ENCODE results near the gene TEK.

Gene TEK

DNA sequence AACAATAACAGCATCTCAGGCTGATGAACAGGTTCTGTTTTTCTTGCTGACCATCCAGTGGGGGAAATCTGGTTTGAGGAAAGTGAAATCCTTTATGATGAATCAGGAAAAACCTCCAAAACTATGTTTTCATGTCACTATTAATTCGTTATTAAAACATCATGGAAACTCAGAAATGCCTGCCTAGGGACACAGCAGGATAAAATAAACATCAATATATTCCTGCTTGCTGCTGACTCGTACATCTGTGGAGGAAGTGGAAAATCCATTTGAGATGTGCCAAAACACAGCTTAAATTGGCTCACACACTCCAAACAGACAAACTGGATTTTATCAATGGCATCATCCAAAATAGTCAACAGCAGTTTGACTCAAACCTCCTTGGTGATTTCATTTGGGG lies 53.0 kb downstream of the TEK start:
- H3K4me1 Mint-ChIP-seq: no peaks in the 10 kb centered on the region
- H3K27me3 Mint-ChIP-seq: peaks cover 12% of the 10 kb centered on the region
- no peaks in the 10 kb centered on the region for H3K9me3 Mint-ChIP-seq
- ATAC-seq (replicated peaks; ENCODE audit: extremely low read depth, poor library complexity, severe bottlenecking) (no peak), DNase-seq (ENCODE audit: low spot score in 2 of 2) (no peak)
- H3K4me3 Mint-ChIP-seq: no peak overlapping the region
- no peaks in the 10 kb centered on the region for H3K36me3 Mint-ChIP-seq (ENCODE audit: insufficient read depth)
- H3K27ac Mint-ChIP-seq (ENCODE audit: low read depth): no peak overlapping the region

DNA sequence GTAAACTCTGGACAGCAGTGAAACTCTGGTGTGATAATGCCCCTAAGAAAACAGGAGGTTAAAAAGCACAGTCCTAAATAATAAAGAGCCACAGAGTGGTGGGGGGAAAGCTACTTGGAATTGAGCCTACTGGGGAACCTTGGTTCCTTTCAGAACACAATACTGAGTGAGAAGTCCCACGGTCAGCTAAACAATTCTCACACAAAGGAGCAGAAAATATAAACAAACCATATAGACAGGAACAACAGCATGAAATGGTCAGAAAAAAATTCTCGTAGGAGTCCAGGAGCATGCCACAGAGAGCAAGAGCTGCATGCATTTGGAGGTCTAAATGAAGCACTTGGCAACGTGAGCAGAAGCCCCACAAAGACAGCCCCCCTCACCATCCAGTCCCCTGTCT lies 56.0 kb downstream of the TEK start:
- H3K4me1 Mint-ChIP-seq: no peaks in the 10 kb centered on the region
- H3K4me3 Mint-ChIP-seq: no peak overlapping the region
- peaks cover 8% of the 10 kb centered on the region for H3K9me3 Mint-ChIP-seq
- DNase-seq (ENCODE audit: low spot score in 2 of 2) (no peak), ATAC-seq (replicated peaks; ENCODE audit: extremely low read depth, poor library complexity, severe bottlenecking) (no peak)
- H3K36me3 Mint-ChIP-seq (ENCODE audit: insufficient read depth): no peaks in the 10 kb centered on the region
- no peak overlapping the region for H3K27ac Mint-ChIP-seq (ENCODE audit: low read depth)
- peaks cover 12% of the 10 kb centered on the region for H3K27me3 Mint-ChIP-seq

DNA sequence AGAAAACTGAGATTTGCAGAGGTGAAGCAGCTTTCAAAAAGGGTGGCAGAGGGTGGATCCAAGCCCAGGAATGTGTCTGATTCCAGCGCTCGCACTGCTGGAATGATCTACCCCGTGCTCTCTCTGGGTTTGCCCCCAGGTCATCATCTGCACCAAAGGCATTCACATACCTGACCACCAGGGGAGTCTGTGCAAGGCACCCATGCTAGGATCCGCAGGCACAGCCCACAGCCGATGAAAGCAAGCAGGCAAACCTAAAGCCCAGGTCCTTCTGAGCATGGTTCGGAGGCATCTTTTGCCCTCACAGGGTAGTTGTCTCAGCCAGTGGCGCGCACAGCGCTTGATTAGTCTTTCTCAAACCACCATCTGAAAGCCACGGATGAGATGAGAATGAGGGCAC lies 56.6 kb downstream of the TEK start:
- DNase-seq (ENCODE audit: low spot score in 2 of 2) (no peak), ATAC-seq (replicated peaks; ENCODE audit: extremely low read depth, poor library complexity, severe bottlenecking) (no peak)
- H3K4me1 Mint-ChIP-seq: no peaks in the 10 kb centered on the region
- no peaks in the 10 kb centered on the region for H3K36me3 Mint-ChIP-seq (ENCODE audit: insufficient read depth)
- peaks cover 9% of the 10 kb centered on the region for H3K9me3 Mint-ChIP-seq
- H3K27ac Mint-ChIP-seq (ENCODE audit: low read depth): no peak overlapping the region
- H3K27me3 Mint-ChIP-seq: peaks cover 12% of the 10 kb centered on the region
- H3K4me3 Mint-ChIP-seq: no peak overlapping the region

DNA sequence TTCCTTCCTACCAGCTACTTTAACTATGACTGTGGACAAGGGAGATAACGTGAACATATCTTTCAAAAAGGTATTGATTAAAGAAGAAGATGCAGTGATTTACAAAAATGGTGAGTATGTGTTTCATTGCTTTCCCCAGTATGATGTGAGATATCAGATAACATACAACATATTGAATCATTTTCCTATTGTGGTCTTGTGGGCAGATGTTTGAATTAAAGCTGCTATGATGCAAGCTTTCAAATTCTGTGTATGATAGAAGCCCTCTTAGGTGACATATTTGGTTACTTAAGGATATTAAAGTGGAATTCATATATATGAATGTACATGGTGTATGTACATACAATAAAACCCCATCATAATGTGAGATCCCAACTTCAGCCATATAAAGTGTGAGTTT lies 59.5 kb downstream of the TEK start:
- no peaks in the 10 kb centered on the region for H3K4me1 Mint-ChIP-seq
- no peak for ATAC-seq (replicated peaks; ENCODE audit: extremely low read depth, poor library complexity, severe bottlenecking)
- no peak overlapping the region for H3K27ac Mint-ChIP-seq (ENCODE audit: low read depth)

DNA sequence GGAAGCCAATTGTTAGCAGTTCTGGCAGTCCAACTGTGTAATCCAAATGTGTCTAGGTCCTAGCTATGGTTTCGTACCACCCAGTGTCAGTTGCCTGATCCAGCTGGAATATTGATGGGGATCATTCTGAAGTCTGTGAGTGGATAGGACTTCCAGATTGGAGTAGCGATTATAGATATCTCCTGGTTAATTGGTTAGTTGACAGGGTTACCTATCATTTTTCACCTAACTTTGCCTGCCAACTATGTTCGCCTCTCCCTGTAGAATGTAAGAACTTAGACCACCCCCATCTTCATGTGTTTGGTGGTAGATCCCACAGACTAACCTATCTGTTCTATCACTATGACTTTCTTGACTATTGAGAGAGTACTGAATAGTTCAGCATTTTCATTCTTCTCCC lies 59.9 kb downstream of the TEK start:
- Mint-ChIP-seq H3K4me1 (no peaks in the 10 kb centered on the region), H3K36me3 (ENCODE audit: insufficient read depth) (no peaks in the 10 kb centered on the region)

More for the DNA sequence above, 59.5 kb downstream of the TEK start:
- H3K9me3 Mint-ChIP-seq: peaks cover 9% of the 10 kb centered on the region
- H3K36me3 Mint-ChIP-seq (ENCODE audit: insufficient read depth): no peaks in the 10 kb centered on the region
- peaks cover 5% of the 10 kb centered on the region for H3K27me3 Mint-ChIP-seq
- H3K4me3 Mint-ChIP-seq: no peak overlapping the region
- no peak for DNase-seq (ENCODE audit: low spot score in 2 of 2)

DNA sequence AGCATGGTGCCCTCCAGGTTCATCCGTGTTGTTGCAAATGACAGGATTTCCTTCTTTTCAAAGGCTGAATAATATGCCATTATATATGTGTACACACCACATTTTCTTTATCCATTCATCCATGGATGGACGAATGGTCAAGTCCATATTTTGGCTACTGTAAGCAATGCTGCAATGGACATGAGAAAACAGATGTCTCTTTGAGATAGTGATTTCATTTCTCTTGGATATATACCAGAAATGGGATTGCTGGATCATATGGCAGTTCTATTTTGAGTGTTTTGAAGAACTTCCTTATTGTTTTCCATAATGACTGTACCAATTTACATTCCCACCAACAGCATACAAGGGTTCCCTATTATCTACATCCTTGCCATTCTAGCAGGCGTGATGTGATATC lies 67.9 kb downstream of the TEK start:
- Mint-ChIP-seq H3K9me3 (peaks cover 7% of the 10 kb centered on the region), H3K4me1 (no peaks in the 10 kb centered on the region), H3K4me3 (no peak overlapping the region), H3K27me3 (no peaks in the 10 kb centered on the region), H3K27ac (ENCODE audit: low read depth) (no peak overlapping the region), H3K36me3 (ENCODE audit: insufficient read depth) (no peaks in the 10 kb centered on the region)
- ATAC-seq (replicated peaks; ENCODE audit: extremely low read depth, poor library complexity, severe bottlenecking): no peak
- no peak for DNase-seq (ENCODE audit: low spot score in 2 of 2)

More for the DNA sequence above, 59.9 kb downstream of the TEK start:
- Mint-ChIP-seq H3K27me3 (peaks cover under 1% of the 10 kb centered on the region), H3K4me3 (no peak overlapping the region), H3K9me3 (peaks cover 9% of the 10 kb centered on the region), H3K27ac (ENCODE audit: low read depth) (no peak overlapping the region)
- DNase-seq (ENCODE audit: low spot score in 2 of 2) (no peak), ATAC-seq (replicated peaks; ENCODE audit: extremely low read depth, poor library complexity, severe bottlenecking) (no peak)

DNA sequence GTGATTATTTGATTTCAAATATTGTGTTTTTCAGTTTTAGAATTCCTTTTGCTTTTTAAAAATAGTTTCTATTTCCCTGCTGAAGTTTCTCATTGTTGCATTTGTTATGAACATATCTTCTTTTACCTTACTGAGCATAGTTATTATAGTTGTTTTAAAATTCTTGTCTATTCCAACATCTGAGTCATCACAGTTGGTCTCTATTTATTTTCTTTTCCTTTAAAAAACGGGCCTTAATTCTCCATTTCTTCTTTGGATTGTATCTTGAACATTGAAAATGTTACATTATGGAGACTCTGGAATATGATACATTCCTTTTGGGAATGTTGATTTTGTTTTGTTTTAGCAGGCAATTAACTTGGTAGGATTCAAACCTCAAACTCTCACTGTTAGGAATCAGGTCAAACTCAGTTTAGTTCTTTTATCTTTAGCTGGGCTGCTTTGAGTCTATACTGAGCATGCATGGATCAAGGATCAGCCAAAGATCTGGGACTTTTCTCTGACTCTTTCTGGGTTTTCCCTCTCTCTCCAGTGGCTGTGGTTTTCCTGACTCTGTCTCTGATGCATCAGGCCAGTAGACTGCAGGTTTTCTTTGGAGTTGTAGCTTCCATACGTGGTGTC lies 70.3 kb downstream of the TEK start:
- DNase-seq (ENCODE audit: low spot score in 2 of 2): no peak
- no peaks in the 10 kb centered on the region for H3K27me3 Mint-ChIP-seq
- H3K4me1 Mint-ChIP-seq: no peaks in the 10 kb centered on the region
- no peak overlapping the region for H3K27ac Mint-ChIP-seq (ENCODE audit: low read depth)
- no peak overlapping the region for H3K4me3 Mint-ChIP-seq
- ATAC-seq (replicated peaks; ENCODE audit: extremely low read depth, poor library complexity, severe bottlenecking): no peak
- peaks cover 7% of the 10 kb centered on the region for H3K9me3 Mint-ChIP-seq
- H3K36me3 Mint-ChIP-seq (ENCODE audit: insufficient read depth): no peaks in the 10 kb centered on the region

DNA sequence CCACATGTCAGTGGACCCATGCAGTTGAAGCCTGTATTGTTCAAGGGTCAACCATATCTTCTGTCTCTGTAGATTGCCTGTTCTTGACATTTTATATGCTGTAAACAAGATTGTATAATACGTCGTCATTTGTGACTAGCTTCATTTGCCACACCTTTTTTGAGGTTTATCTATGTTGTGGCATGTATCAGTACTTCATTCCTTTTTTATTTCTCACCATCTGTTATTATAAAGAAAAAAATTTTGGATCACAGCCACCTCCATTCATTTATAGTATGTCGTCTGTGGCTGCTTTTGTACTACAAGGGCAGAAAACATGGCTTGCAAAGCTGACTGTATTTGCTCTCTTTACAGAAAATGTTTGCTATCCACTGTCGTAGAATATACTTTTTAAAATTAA lies 72.4 kb downstream of the TEK start:
- Mint-ChIP-seq H3K36me3 (ENCODE audit: insufficient read depth) (no peaks in the 10 kb centered on the region), H3K27me3 (no peaks in the 10 kb centered on the region), H3K4me1 (no peaks in the 10 kb centered on the region), H3K9me3 (peaks cover 7% of the 10 kb centered on the region), H3K27ac (ENCODE audit: low read depth) (no peak overlapping the region), H3K4me3 (no peak overlapping the region)
- DNase-seq (ENCODE audit: low spot score in 2 of 2) (no peak), ATAC-seq (replicated peaks; ENCODE audit: extremely low read depth, poor library complexity, severe bottlenecking) (no peak)

DNA sequence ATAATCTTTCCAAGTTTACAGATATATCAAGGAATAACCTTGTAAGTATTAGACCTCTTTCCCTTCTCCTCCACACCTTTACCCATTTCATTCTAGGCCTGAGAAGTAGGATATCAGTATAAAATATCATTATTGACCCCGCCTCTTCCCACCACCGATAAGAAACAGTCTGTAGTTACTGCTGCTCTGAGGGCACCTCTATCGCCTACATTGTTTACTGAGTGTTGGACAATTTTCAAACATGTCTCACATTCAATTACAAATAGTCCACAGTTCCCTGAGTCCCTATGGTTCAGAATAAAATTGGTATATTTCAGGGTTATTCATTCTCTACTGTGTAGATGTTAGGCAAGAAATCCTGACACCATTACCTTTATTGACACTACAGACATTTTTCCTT lies 73.4 kb downstream of the TEK start:
- H3K9me3 Mint-ChIP-seq: peaks cover 7% of the 10 kb centered on the region
- no peaks in the 10 kb centered on the region for H3K27me3 Mint-ChIP-seq
- no peak for ATAC-seq (replicated peaks; ENCODE audit: extremely low read depth, poor library complexity, severe bottlenecking)
- no peaks in the 10 kb centered on the region for H3K36me3 Mint-ChIP-seq (ENCODE audit: insufficient read depth)
- no peaks in the 10 kb centered on the region for H3K4me1 Mint-ChIP-seq
- DNase-seq (ENCODE audit: low spot score in 2 of 2): no peak
- no peak overlapping the region for H3K4me3 Mint-ChIP-seq
- no peak overlapping the region for H3K27ac Mint-ChIP-seq (ENCODE audit: low read depth)

DNA sequence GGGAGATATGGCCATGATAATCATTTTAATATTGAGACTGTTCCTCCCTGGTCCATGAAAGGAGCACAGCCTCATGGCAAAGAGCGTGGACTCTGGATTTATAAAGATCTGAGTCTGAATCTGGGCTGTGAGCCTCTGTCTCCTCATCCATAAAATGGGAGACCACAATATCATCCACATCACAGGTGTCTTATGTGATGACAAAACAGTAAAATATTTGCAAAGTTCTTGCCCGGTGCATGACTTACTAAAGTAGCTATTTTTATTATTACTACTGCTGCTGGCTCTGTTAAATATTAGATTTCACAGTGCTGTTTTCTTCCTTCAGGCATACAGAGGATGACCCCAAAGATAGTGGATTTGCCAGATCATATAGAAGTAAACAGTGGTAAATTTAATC lies 74.1 kb downstream of the TEK start:
- H3K4me3 Mint-ChIP-seq: no peak overlapping the region

DNA sequence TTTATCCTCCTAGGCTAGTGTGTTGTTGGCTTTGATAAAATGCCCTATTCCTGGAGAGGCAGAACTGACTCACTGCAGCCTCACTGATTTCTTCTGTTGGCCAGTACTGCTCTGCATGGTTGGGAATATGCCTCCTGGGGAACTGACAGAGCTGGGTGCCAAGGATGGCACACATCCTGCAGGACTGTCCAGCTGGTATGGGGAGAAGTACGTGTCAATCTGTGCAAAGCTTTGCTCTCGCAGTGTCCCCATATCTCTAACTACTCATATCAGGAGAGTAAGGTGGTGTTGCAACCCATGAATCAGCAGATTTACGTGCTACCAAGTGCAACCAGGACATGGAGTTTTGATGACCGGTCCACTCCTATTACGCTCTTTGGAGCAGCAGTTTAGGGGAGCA lies 74.7 kb downstream of the TEK start:
- no peaks in the 10 kb centered on the region for H3K9me3 Mint-ChIP-seq
- DNase-seq (ENCODE audit: low spot score in 2 of 2) (no peak), ATAC-seq (replicated peaks; ENCODE audit: extremely low read depth, poor library complexity, severe bottlenecking) (no peak)
- no peaks in the 10 kb centered on the region for H3K27me3 Mint-ChIP-seq
- H3K4me1 Mint-ChIP-seq: no peaks in the 10 kb centered on the region
- H3K27ac Mint-ChIP-seq (ENCODE audit: low read depth): no peak overlapping the region
- no peak overlapping the region for H3K4me3 Mint-ChIP-seq
- no peaks in the 10 kb centered on the region for H3K36me3 Mint-ChIP-seq (ENCODE audit: insufficient read depth)

More for the DNA sequence above, 74.1 kb downstream of the TEK start:
- Mint-ChIP-seq H3K9me3 (peaks cover 2% of the 10 kb centered on the region), H3K36me3 (ENCODE audit: insufficient read depth) (no peaks in the 10 kb centered on the region), H3K27me3 (no peaks in the 10 kb centered on the region), H3K27ac (ENCODE audit: low read depth) (no peak overlapping the region), H3K4me1 (no peaks in the 10 kb centered on the region)
- no peak for ATAC-seq (replicated peaks; ENCODE audit: extremely low read depth, poor library complexity, severe bottlenecking)
- DNase-seq (ENCODE audit: low spot score in 2 of 2): no peak

DNA sequence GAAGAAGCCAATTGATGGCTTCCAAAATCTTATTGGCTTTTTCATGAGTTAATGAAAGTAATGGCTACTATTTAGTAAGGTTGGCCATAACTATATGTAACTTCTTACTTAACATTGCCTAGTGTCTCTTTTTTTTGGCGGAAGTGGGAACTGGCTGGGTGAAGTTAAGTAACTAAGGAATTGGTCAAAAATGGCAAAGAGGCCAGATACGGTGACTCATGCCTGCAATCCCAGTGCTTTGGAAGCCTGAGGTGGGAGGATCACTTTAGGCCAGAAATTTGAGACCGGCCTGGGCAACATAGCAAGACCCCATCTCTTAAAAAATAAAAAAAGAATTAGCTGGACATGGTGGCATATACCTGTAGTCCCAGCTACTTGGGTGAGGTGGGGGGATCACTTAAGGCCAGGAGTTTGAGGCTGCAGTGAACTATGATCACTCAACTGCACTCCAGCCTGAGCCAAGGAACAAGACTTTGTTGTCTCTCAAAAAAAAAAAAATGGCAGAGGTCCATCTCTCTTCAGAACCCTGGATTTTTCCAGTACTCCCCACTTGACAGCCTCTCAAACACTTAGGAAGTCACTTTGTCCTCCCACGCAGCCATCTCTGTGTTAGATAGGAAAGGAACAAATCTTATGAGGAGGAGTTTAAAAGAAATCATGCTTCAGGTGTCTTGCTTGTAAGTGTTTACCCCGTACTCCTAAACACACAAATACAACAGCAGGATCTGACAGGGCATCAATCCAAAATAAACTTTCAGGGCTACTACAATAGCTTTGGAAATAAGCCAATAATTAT lies 75.7 kb downstream of the TEK start:
- Mint-ChIP-seq H3K36me3 (ENCODE audit: insufficient read depth) (no peaks in the 10 kb centered on the region), H3K4me1 (no peaks in the 10 kb centered on the region), H3K27ac (ENCODE audit: low read depth) (no peak overlapping the region), H3K4me3 (no peak overlapping the region), H3K9me3 (no peaks in the 10 kb centered on the region), H3K27me3 (no peaks in the 10 kb centered on the region)
- DNase-seq (ENCODE audit: low spot score in 2 of 2): no peak
- ATAC-seq (replicated peaks; ENCODE audit: extremely low read depth, poor library complexity, severe bottlenecking): no peak

DNA sequence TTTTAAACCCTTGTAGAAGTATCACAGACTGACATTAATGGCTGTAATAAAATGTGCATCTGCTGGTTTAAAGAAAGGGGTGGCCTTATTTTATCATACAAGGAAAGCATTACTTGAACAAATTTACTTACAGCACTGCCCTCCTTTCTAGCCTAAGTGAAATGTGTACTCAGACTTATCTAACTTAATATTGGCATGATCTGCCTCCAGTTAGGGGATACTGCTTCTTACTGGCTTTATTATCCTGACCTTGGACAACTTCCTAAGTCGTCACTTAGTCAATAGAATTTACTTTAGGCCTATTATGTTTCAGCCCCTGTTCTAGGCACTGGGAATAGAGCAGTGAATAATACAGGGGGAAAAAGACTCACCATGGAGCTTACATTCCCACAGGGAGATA lies 79.4 kb downstream of the TEK start:
- H3K27me3 Mint-ChIP-seq: no peaks in the 10 kb centered on the region
- DNase-seq (ENCODE audit: low spot score in 2 of 2): no peak
- no peak for ATAC-seq (replicated peaks; ENCODE audit: extremely low read depth, poor library complexity, severe bottlenecking)
- H3K4me1 Mint-ChIP-seq: no peaks in the 10 kb centered on the region
- no peaks in the 10 kb centered on the region for H3K36me3 Mint-ChIP-seq (ENCODE audit: insufficient read depth)
- no peak overlapping the region for H3K27ac Mint-ChIP-seq (ENCODE audit: low read depth)
- H3K9me3 Mint-ChIP-seq: no peaks in the 10 kb centered on the region
- H3K4me3 Mint-ChIP-seq: no peak overlapping the region

Data from central memory CD8-positive, alpha-beta T cell (primary cell).